GM12878 (cell line): ENCODE measurements around the gene FEV. TPM values are rescaled to one million over a fixed set of nuclear protein-coding genes. Genes with fewer than 3 reads are reported as not detected.

ENCODE experiments used
- ATAC-seq: fragments of 200-7000 bp; cut with Tn5 transposase; 3 replicates; pipeline ENCODE4 v1.9.1; 2020; ENCODE audit warnings: mild to moderate bottlenecking, moderate library complexity
- BruUV-seq: library from RNA; stranded (reverse); fragments of 400-500 nt; replicated peaks from 2 replicates; lab custom pipeline; 2021; lab: Mats Ljungman, UMichigan
- CTCF ChIA-PET: fragments of 300-600 bp; sonication (Branson Sonifier 250); formaldehyde crosslinking; extraction: SDS; loops from one replicate; lab custom pipeline; 2021; ENCODE audit warnings: inconsistent platforms; lab: Yijun Ruan, JAX
- POLR2A ChIA-PET: fragments of 350-600 bp; formaldehyde crosslinking; extraction: SDS; loops from one replicate; lab custom pipeline; 2021; ENCODE audit warnings: inconsistent platforms; lab: Charles Lee
- RAD21 ChIA-PET: fragments of 300-600 bp; sonication (Branson Sonifier 250); formaldehyde crosslinking; loops from one replicate; lab custom pipeline; 2023; ENCODE audit warnings: antibody characterized with exemption; ENCODE audit not compliant: unreplicated experiment; lab: Charles Lee
- SMC1A ChIA-PET: fragments of 300-600 bp; sonication (Branson Sonifier 250); formaldehyde crosslinking; loops from one replicate; lab custom pipeline; 2023; ENCODE audit not compliant: unreplicated experiment, uncharacterized antibody; lab: Charles Lee
- DNase-seq: peaks from one replicate; pipeline ENCODE4 v3.0.0-alpha.2; 2011; ENCODE audit warnings: low read depth, low spot score
- FAIRE-seq: peaks from 3 replicates; lab custom pipeline; 2011; peaks lifted over from hg19 to GRCh38; lab: Jason Lieb, UNC
- H2AFZ ChIP-seq: 2 replicates; pipeline ENCODE4 v1.6.0; 2011; ENCODE audit warnings: low read depth, low read length, control low read depth; ENCODE audit not compliant: control insufficient read depth
- H3K27ac ChIP-seq: 2 replicates; pipeline ENCODE4 v1.5.1; 2011; ENCODE audit warnings: control low read depth; ENCODE audit not compliant: control insufficient read depth, insufficient read depth
- H3K27me3 ChIP-seq, 2 experiments: replicated peaks in 1 of 2; 2 replicates each; pipeline versions ENCODE4 v1.6.0 to v1.6.1; 2011; ENCODE audit warnings: low read length in 1 of 2; ENCODE audit not compliant: control insufficient read depth in 2 of 2, insufficient read depth in 2 of 2
- H3K36me3 ChIP-seq, 2 experiments: 2 replicates each; pipeline ENCODE4 v1.5.1; 2011; ENCODE audit warnings: low read length in 1 of 2; ENCODE audit not compliant: control insufficient read depth in 2 of 2, insufficient read depth in 2 of 2
- H3K4me1 ChIP-seq: 2 replicates; pipeline ENCODE4 v1.6.1; 2011; ENCODE audit warnings: mild to moderate bottlenecking, low read length, moderate library complexity, mixed read lengths; ENCODE audit not compliant: control insufficient read depth, insufficient read depth
- H3K4me2 ChIP-seq: 2 replicates; pipeline ENCODE4 v1.6.0; 2011; ENCODE audit warnings: control low read depth; ENCODE audit not compliant: control insufficient read depth, insufficient read depth
- H3K4me3 ChIP-seq: fragments of 200-600 bp; sonication (generic); 2 replicates; pipeline ENCODE4 v1.5.1; 2016
- H3K79me2 ChIP-seq: 2 replicates; pipeline ENCODE4 v1.6.0; 2011; ENCODE audit warnings: low read length; ENCODE audit not compliant: control insufficient read depth, insufficient read depth
- H3K9ac ChIP-seq: 2 replicates; pipeline ENCODE4 v1.8.0; 2011; ENCODE audit warnings: low read length, control low read depth, mixed read lengths; ENCODE audit not compliant: control insufficient read depth, insufficient read depth
- H3K9me3 ChIP-seq: replicated peaks from 3 replicates; pipeline ENCODE4 v1.5.1; 2011; ENCODE audit warnings: mild to moderate bottlenecking, low read length; ENCODE audit not compliant: control insufficient read depth, insufficient read depth
- H4K20me1 ChIP-seq: 2 replicates; pipeline ENCODE4 v1.6.0; 2011; ENCODE audit not compliant: control insufficient read depth, insufficient read depth
- EZH2 ChIP-seq: IDR thresholded peaks from 2 replicates; pipeline ENCODE4 v1.6.1; 2012; ENCODE audit warnings: low read depth, mild to moderate bottlenecking, control low read depth, inconsistent platforms, low read length, borderline replicate concordance; ENCODE audit not compliant: control insufficient read depth
- HDAC2 ChIP-seq: fragments of 200-600 bp; sonication (generic); IDR thresholded peaks from 2 replicates; pipeline ENCODE4 v1.6.1; 2017
- JUND ChIP-seq: IDR thresholded peaks from 2 replicates; pipeline ENCODE4 v1.6.1; 2012; ENCODE audit warnings: low read depth, mild to moderate bottlenecking, low read length, improper control_type of control experiment, moderate library complexity
- NFXL1 ChIP-seq: fragments of 450-650 bp; IDR thresholded peaks from 2 replicates; pipeline ENCODE4 v1.6.1; 2017; ENCODE audit warnings: antibody characterized with exemption, mild to moderate bottlenecking, borderline replicate concordance
- WGBS: methylation state at CpG from one replicate; pipeline ENCODE4 v1.1.6; 2016; ENCODE audit warnings: low lambda C conversion rate; ENCODE audit not compliant: insufficient replicate concordance, insufficient coverage; ENCODE audit errors: missing lambda C conversion rate; 5-methylcytosine and 5-hydroxymethylcytosine counted together
- in situ Hi-C: fragments of 300-500 bp; cut with MboI; formaldehyde crosslinking; loops from 9 replicates; pipeline ENCODE4 v1.14.3; 2018; ENCODE audit warnings: mixed read lengths
- intact Hi-C: fragments of 100-400 bp; cut with micrococcal nuclease; formaldehyde crosslinking; loops from one replicate; pipeline ENCODE4 v1.14.2; 2022; ENCODE audit not compliant: unreplicated experiment
- polyA plus RNA-seq, 11 experiments: library from polyadenylated mRNA; depleted of rRNA in 4 of 11; unstranded in 6 of 11; stranded (reverse) in 5 of 11; fragments of >200 nt; fragmentation: Nextera tagmentation in 4 of 11; fragmentation: Illumina TruSeq in 1 of 11; extraction: Ambion mirVana in 4 of 11; extraction: Trizol in 1 of 11; gene quantifications; 1 replicate in 1 of 11; 2 replicates in 10 of 11; pipeline versions ENCODE4 v1.2.1 to v1.2.3, GENCODE V29; 2011 to 2016; ENCODE audit warnings: inconsistent platforms in 2 of 11, missing spikeins in 2 of 11, low read depth in 1 of 11
- total RNA-seq, 4 experiments: library from RNA; depleted of rRNA in 3 of 4; stranded (reverse); fragments of >200 nt in 3 of 4; fragmentation: Illumina TruSeq in 1 of 4; extraction: Trizol in 1 of 4; gene quantifications; 2 replicates each; pipeline versions ENCODE4 v1.2.1 to v1.2.3, GENCODE V29; 2013 to 2021

Gene FEV
- total and polyA plus RNA-seq, 10 of the 15 experiments (the other 5 are each of a cell fraction or from before 2014, with no cell fraction given), result not detected

DNA sequence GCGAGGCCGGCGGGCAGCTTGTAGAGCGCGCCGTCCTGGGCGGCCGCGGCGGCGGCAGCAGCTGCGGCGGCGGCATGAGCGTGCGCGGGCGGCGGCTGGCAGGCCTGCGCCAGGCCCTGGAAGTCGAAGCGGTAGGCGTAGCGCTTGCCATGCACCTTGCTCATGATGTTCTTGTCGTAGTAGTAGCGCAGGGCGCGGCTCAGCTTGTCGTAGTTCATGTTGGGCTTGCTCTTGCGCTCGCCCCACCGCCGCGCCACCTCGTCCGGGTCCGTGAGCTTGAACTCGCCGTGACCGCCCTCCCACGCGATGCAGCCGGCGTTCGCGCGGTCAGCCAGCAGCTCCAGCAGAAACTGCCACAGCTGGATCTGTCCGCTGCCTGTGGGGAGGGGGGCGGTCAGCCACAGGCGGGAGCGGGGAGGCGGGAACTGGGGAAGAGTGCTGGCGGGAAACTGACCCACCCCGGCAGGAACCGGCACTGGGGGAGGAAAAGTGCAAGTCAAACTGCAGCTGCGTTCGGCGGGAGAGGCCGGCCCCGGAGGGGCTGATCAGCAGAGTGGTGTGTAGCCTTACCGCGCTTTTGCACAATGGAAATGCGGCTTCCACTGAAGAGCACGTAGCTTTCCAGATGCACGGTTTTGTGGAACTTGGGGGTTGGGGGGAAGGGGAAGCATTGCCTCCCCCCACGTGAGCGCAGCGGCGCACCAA lies 3.0 kb downstream of the FEV start:
- Histone ChIP-seq H2AFZ (no peak overlapping the region), H3K9ac (no peak overlapping the region), H3K4me3 (no peak overlapping the region), H3K4me1 (no peaks in the 10 kb centered on the region; the same call in 1 of the 2 replicates), H3K27me3 (peaks cover 32 to 38% of the 10 kb centered on the region in 2 experiments), H3K36me3 (no peaks in the 10 kb centered on the region), H3K4me2 (peak overlapping the region; percentile 25; the same call in 1 of the 2 replicates), H3K79me2 (no peaks in the 10 kb centered on the region), H3K9me3 (no peaks in the 10 kb centered on the region), H3K27ac (no peak overlapping the region), H4K20me1 (no peaks in the 10 kb centered on the region; the same call in 1 of the 2 replicates)
- SMC1A ChIA-PET, result interaction anchor here (0.9 kb wide), 1 partner anchor 130 kb away, joined by 4 read pairs; no protein-coding TSS in a partner anchor
- WGBS, result 14% methylated on average over 55 of the region's 69 CpGs
- RAD21 ChIA-PET, result interaction anchor here (0.6 kb wide), 1 partner anchor 90 kb away, joined by 3 read pairs; no protein-coding TSS in a partner anchor
- intact Hi-C loops, result loop anchor here (2.0 to 5.0 kb wide), 2 partner anchors 105 to 130 kb away; no protein-coding TSS in a partner anchor
- no TSS peak for BruUV-seq
- CTCF ChIA-PET, result interaction anchor here (3.6 kb wide), 1 partner anchor 105 kb away, joined by 53 read pairs; no protein-coding TSS in a partner anchor
- POLR2A ChIA-PET, result no interaction called here
- ATAC-seq (no peak), DNase-seq (no peak), FAIRE-seq (no peak)
- TF ChIP-seq JUND (no peak), NFXL1 (no peak), EZH2 (no peak; the same call in 1 of the 2 replicates)
- in situ Hi-C loops, result no loop called here

- WGBS, result 8% methylated on average over 26 of the region's 46 CpGs
- Histone ChIP-seq H2AFZ (no peak overlapping the region), H3K9me3 (no peaks in the 10 kb centered on the region), H3K36me3 (no peaks in the 10 kb centered on the region), H3K27ac (no peak overlapping the region), H3K27me3 (peaks cover 26 to 33% of the 10 kb centered on the region in 2 experiments), H3K79me2 (no peaks in the 10 kb centered on the region), H3K4me2 (peak overlapping the region; percentile 25; the same call in 1 of the 2 replicates), H4K20me1 (no peaks in the 10 kb centered on the region; the same call in 1 of the 2 replicates), H3K9ac (no peak overlapping the region), H3K4me3 (no peak overlapping the region), H3K4me1 (no peaks in the 10 kb centered on the region; the same call in 1 of the 2 replicates)
- BruUV-seq, result no TSS peak
- DNase-seq (no peak), ATAC-seq (no peak), FAIRE-seq (no peak)
- ChIA-PET RAD21 (no interaction called here), SMC1A (interaction anchor here (0.9 to 1.0 kb wide), 2 partner anchors 78 to 129 kb away, joined by 3 to 4 read pairs; no protein-coding TSS in a partner anchor), CTCF (interaction anchor here (1.9 to 3.6 kb wide), 2 partner anchors 17 to 104 kb away, joined by 9 to 53 read pairs; no protein-coding TSS in a partner anchor), POLR2A (no interaction called here)
- intact Hi-C loops (loop anchor here (2.0 to 5.0 kb wide), 2 partner anchors 105 to 129 kb away; no protein-coding TSS in a partner anchor), in situ Hi-C loops (no loop called here)
- TF ChIP-seq EZH2 (peak; percentile 89; the same call in 1 of the 2 replicates), HDAC2 (no peak)
Observed at GRCh38 chr2:218981390-218981880, 3.5 kb downstream of the FEV start.
